HCT116 (cell line): Measurements from ENCODE around the gene KAZN. TPM values are rescaled to one million over a fixed set of nuclear protein-coding genes. Genes with fewer than 3 reads are reported as not detected.

Experiments
- ATAC-seq: fragments of 200-7000 bp; cut with Tn5 transposase; 2 replicates; pipeline ENCODE4 v1.9.1; 2020; ENCODE audit warnings: mild to moderate bottlenecking, moderate library complexity
- BruUV-seq: library from RNA; stranded (reverse); fragments of 400-500 nt; replicated peaks from 2 replicates; lab custom pipeline; 2021; lab: Mats Ljungman, UMichigan
- CTCF ChIA-PET: fragments of 300-600 bp; sonication (Branson Sonifier 250); formaldehyde crosslinking; loops from one replicate; lab custom pipeline; 2021; ENCODE audit warnings: antibody characterized with exemption; lab: Charles Lee
- POLR2A ChIA-PET: fragments of 300-600, 350-600 bp; sonication (Branson Sonifier 250); formaldehyde crosslinking; loops from one replicate; lab custom pipeline; 2021; ENCODE audit warnings: antibody characterized with exemption; lab: Charles Lee
- RAD21 ChIA-PET, 2 experiments: fragments of 300-600 bp; sonication (Branson Sonifier 250); formaldehyde crosslinking; loops; one replicate each; lab custom pipeline; 2023; ENCODE audit warnings: low total read pairs in 2 of 2; ENCODE audit not compliant: uncharacterized antibody in 2 of 2, unreplicated experiment in 2 of 2, low non-redundant PET in 1 of 2; lab: Charles Lee
- DNase-seq: peaks from one replicate; pipeline ENCODE4 v3.0.0-alpha.2; 2010; ENCODE audit warnings: low read depth, low spot score
- H2AFZ ChIP-seq: fragments of 200-600 bp; shearing (Covaris generic), sonication (generic); 2 replicates; pipeline ENCODE4 v1.6.1; 2017; ENCODE audit warnings: low read depth, mixed run types, mixed read lengths, antibody characterized with exemption, low read length; ENCODE audit not compliant: poor library complexity, severe bottlenecking
- H3K27ac ChIP-seq: 2 replicates; pipeline ENCODE4 v1.5.1; 2012; ENCODE audit warnings: low read depth, low read length
- H3K27me3 ChIP-seq: fragments of 200-600 bp; sonication (generic); 2 replicates; pipeline ENCODE4 v1.6.1; 2016; ENCODE audit warnings: mixed run types, low read length, mixed read lengths; ENCODE audit not compliant: insufficient read depth
- H3K36me3 ChIP-seq, 2 experiments: fragments of 200-500 bp in 1 of 2; fragments of 200-600 bp in 1 of 2; sonication (Bioruptor generic) in 1 of 2; sonication (generic) in 1 of 2; 2 replicates each; pipeline versions ENCODE4 v1.5.1 to v1.6.1; 2014 to 2016; ENCODE audit warnings: low read length in 2 of 2, inconsistent platforms in 1 of 2, mixed read lengths in 1 of 2, mixed run types in 1 of 2; ENCODE audit not compliant: insufficient read depth in 2 of 2, control insufficient read depth in 1 of 2
- H3K4me1 ChIP-seq, 2 experiments: fragments of 200-600 bp in 1 of 2; sonication (generic) in 1 of 2; 2 replicates each; pipeline versions ENCODE4 v1.5.1 to v1.6.1; 2012 to 2017; ENCODE audit warnings: low read length in 2 of 2, inconsistent platforms in 1 of 2, mild to moderate bottlenecking in 1 of 2, mixed read lengths in 1 of 2, mixed run types in 1 of 2, moderate library complexity in 1 of 2; ENCODE audit not compliant: insufficient read depth in 2 of 2, control insufficient read depth in 1 of 2
- H3K4me2 ChIP-seq: fragments of 200-600 bp; sonication (generic); 2 replicates; pipeline ENCODE4 v1.6.1; 2017; ENCODE audit warnings: mixed run types, low read length, mixed read lengths
- H3K4me3 ChIP-seq, 2 experiments: fragments of 200-600 bp in 1 of 2; sonication (generic) in 1 of 2; replicated peaks in 1 of 2; 2 replicates each; pipeline ENCODE4 v1.5.1; 2011 to 2016; ENCODE audit warnings: low read length in 2 of 2, control low read depth in 1 of 2, low read depth in 1 of 2, mild to moderate bottlenecking in 1 of 2, mixed read lengths in 1 of 2, mixed run types in 1 of 2
- H3K79me2 ChIP-seq: fragments of 200-600 bp; sonication (generic); 2 replicates; pipeline ENCODE4 v1.6.1; 2017; ENCODE audit warnings: mild to moderate bottlenecking, mixed run types, low read length, moderate library complexity, mixed read lengths; ENCODE audit not compliant: insufficient read depth
- H3K9ac ChIP-seq: fragments of 200-600 bp; sonication (generic); 2 replicates; pipeline ENCODE4 v1.6.1; 2016; ENCODE audit warnings: low read length, mixed read lengths
- H3K9me2 ChIP-seq: fragments of 200-600 bp; sonication (generic), shearing (Covaris generic); 2 replicates; pipeline ENCODE4 v1.6.1; 2017; ENCODE audit warnings: mixed run types, mild to moderate bottlenecking, moderate library complexity; ENCODE audit not compliant: insufficient read depth
- H3K9me3 ChIP-seq, 2 experiments: fragments of 200-500 bp in 1 of 2; fragments of 200-600 bp in 1 of 2; sonication (Bioruptor generic) in 1 of 2; sonication (generic) in 1 of 2; 2 replicates each; pipeline ENCODE4 v1.6.1; 2014 to 2017; ENCODE audit warnings: low read length in 2 of 2, mixed read lengths in 2 of 2, inconsistent platforms in 1 of 2, low read depth in 1 of 2, mild to moderate bottlenecking in 1 of 2, mixed run types in 1 of 2, moderate library complexity in 1 of 2; ENCODE audit not compliant: control insufficient read depth in 1 of 2, insufficient read depth in 1 of 2
- H4K20me1 ChIP-seq: fragments of 200-600 bp; sonication (generic), shearing (Covaris generic); 2 replicates; pipeline ENCODE4 v1.6.1; 2017; ENCODE audit warnings: mixed run types, mild to moderate bottlenecking, moderate library complexity; ENCODE audit not compliant: insufficient read depth
- ATF3 ChIP-seq: IDR thresholded peaks from 2 replicates; pipeline ENCODE4 v1.6.1; 2012
- CBX3 ChIP-seq: IDR thresholded peaks from 2 replicates; pipeline ENCODE4 v1.6.1; 2012; ENCODE audit warnings: low read depth
- CTCF ChIP-seq, 3 experiments: fragments of 200-600 bp in 1 of 3; sonication (generic) in 1 of 3; IDR thresholded peaks in 2 of 3; conservative IDR thresholded peaks in 1 of 3; 2 replicates each; pipeline ENCODE4 v1.5.1; 2012 to 2017; ENCODE audit warnings: low read depth in 2 of 3, low read length in 2 of 3, antibody characterized with exemption in 1 of 3, borderline replicate concordance in 1 of 3, control low read depth in 1 of 3, mild to moderate bottlenecking in 1 of 3, mixed read lengths in 1 of 3, mixed run types in 1 of 3, moderate library complexity in 1 of 3; ENCODE audit not compliant: insufficient read depth in 1 of 3
- ELF1 ChIP-seq: IDR thresholded peaks from 2 replicates; pipeline ENCODE4 v1.6.1; 2012; ENCODE audit warnings: low read depth, borderline replicate concordance
- EZH2 ChIP-seq: fragments of 200-600 bp; sonication (generic); IDR thresholded peaks from 2 replicates; pipeline ENCODE4 v1.6.1; 2017; ENCODE audit warnings: antibody characterized with exemption, mixed run types
- EZH2phosphoT487 ChIP-seq: fragments of 200-600 bp; IDR thresholded peaks from 2 replicates; pipeline ENCODE4 v1.6.1; 2018; ENCODE audit warnings: antibody characterized with exemption, borderline replicate concordance
- FOSL1 ChIP-seq: IDR thresholded peaks from 2 replicates; pipeline ENCODE4 v1.6.1; 2012; ENCODE audit warnings: low read depth
- MAX ChIP-seq: IDR thresholded peaks from 2 replicates; pipeline ENCODE4 v1.6.1; 2012
- POLR2A ChIP-seq: IDR thresholded peaks from 2 replicates; pipeline ENCODE4 v1.7.0; 2011; ENCODE audit warnings: borderline replicate concordance; ENCODE audit not compliant: insufficient read depth, insufficient read length; ENCODE audit errors: extremely low read depth
- REST ChIP-seq: IDR thresholded peaks from 2 replicates; pipeline ENCODE4 v1.6.1; 2012; ENCODE audit warnings: low read depth
- SRF ChIP-seq: IDR thresholded peaks from 2 replicates; pipeline ENCODE4 v1.6.1; 2012; ENCODE audit warnings: low read depth
- TCF7L2 ChIP-seq: IDR thresholded peaks from 2 replicates; pipeline ENCODE4 v1.7.0; 2011; ENCODE audit warnings: borderline replicate concordance, inconsistent platforms; ENCODE audit not compliant: insufficient read depth, insufficient read length; ENCODE audit errors: extremely low read depth
- YY1 ChIP-seq: IDR thresholded peaks from 2 replicates; pipeline ENCODE4 v1.6.1; 2011; ENCODE audit warnings: low read length, low read depth, moderate library complexity, mild to moderate bottlenecking; ENCODE audit not compliant: insufficient replicate concordance; ENCODE audit errors: extremely low read depth
- ZBTB33 ChIP-seq: IDR thresholded peaks from 2 replicates; pipeline ENCODE4 v1.6.1; 2011; ENCODE audit warnings: mild to moderate bottlenecking, low read length, moderate library complexity; ENCODE audit not compliant: insufficient replicate concordance; ENCODE audit errors: extremely low read depth
- ZFX ChIP-seq: fragments of 450-650 bp; IDR thresholded peaks from 2 replicates; pipeline ENCODE4 v1.6.1; 2017
- ZNF274 ChIP-seq: fragments of 200-500 bp; sonication (Bioruptor generic); IDR thresholded peaks from 2 replicates; pipeline ENCODE4 v1.6.1; 2014; ENCODE audit warnings: mild to moderate bottlenecking, low read depth, low read length, inconsistent platforms
- intact Hi-C: fragments of 100-400 bp; cut with micrococcal nuclease; formaldehyde crosslinking; loops from 2 replicates; pipeline ENCODE4 v1.10.0; 2022
- total RNA-seq: library from RNA; stranded (reverse); gene quantifications from one replicate; pipeline ENCODE4 v1.2.1, GENCODE V29; 2021; ENCODE audit not compliant: unreplicated experiment

Gene KAZN
- total RNA-seq, 1 experiment from 2014 or later, result 13.4 TPM

- H3K9me2 ChIP-seq, result no peaks in the 10 kb centered on the region
- DNase-seq, result no peak
- H3K4me3 ChIP-seq, result peak overlapping the region; percentile 66 to 67
- ATAC-seq, result peak; percentile 15
- POLR2A ChIA-PET, result no interaction called here
- H2AFZ ChIP-seq, result no peak overlapping the region
- RAD21 ChIA-PET, result interaction anchor here in 1 of 2 experiments (0.8 kb wide), 1 partner anchor 46 kb away, joined by 3 read pairs; no protein-coding TSS in a partner anchor
- H4K20me1 ChIP-seq, result no peaks in the 10 kb centered on the region; the same call in 1 of the 2 replicates
- no TSS peak for BruUV-seq
- peak overlapping the region; percentile 84; the same call in 1 of the 2 replicates for H3K27ac ChIP-seq
- intact Hi-C loops, result loop anchor here (1.0 to 5.0 kb wide), 2 partner anchors 48 to 118 kb away; no protein-coding TSS in a partner anchor
- no peaks in the 10 kb centered on the region for H3K9me3 ChIP-seq
- H3K9ac ChIP-seq, result peak overlapping the region; percentile 80
- TF ChIP-seq ATF3 (no peak), EZH2phosphoT487 (no peak), FOSL1 (no peak), YY1 (no peak), TCF7L2 (no peak), EZH2 (no peak), SRF (no peak), POLR2A (no peak), ZFX (no peak), ZBTB33 (no peak), CBX3 (no peak), CTCF (IDR thresholded peaks at IDR 0.05 in 2 of 3, conservative IDR thresholded peaks at IDR 0.05 in 1 of 3; ENCODE audit: borderline replicate concordance in 1 of 3, insufficient read depth in 1 of 3, low read depth in 2 of 3, low read length in 2 of 3) (no peak), ZNF274 (no peak), ELF1 (no peak), REST (no peak), MAX (no peak)
- CTCF ChIA-PET, result interaction anchor here (1.0 to 4.1 kb wide), 3 partner anchors 12 to 63 kb away, joined by 3 to 26 read pairs (median 8); no protein-coding TSS in a partner anchor
- peak overlapping the region; percentile 98 for H3K4me2 ChIP-seq
- H3K79me2 ChIP-seq, result peaks cover 56% of the 10 kb centered on the region
- H3K4me1 ChIP-seq, result peaks cover 8 to 46% of the 10 kb centered on the region in 2 experiments; a peak in 3 of 4 replicates
- no peaks in the 10 kb centered on the region for H3K27me3 ChIP-seq
- H3K36me3 ChIP-seq, result no peaks in the 10 kb centered on the region
These were observed 556.1 kb downstream of the KAZN start for GRCh38 chr1:15154480-15155036.
